ENCODE data around the gene HHAT.

HHAT gene

DNA sequence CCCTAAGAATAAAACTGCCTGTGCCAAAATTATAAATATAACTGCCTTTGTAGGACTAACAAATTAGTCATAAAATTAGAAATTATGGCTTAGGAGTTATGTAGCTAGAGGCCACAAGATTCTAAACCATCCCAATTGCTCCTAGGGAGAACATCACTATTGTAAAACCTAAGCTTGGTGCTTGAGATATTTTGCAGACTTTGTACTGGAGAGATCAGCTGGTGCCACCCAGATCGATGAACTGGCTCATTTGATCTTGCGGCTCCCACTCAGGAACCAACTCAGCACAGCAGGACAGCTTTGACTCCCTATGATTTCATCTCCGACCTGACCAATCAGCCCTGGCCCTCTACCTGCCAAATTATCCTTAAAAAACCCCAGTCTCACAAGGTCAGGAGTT lies 30.6 kb downstream of the HHAT start:
- DNase-seq (ENCODE audit: low spot score): no peak

DNA sequence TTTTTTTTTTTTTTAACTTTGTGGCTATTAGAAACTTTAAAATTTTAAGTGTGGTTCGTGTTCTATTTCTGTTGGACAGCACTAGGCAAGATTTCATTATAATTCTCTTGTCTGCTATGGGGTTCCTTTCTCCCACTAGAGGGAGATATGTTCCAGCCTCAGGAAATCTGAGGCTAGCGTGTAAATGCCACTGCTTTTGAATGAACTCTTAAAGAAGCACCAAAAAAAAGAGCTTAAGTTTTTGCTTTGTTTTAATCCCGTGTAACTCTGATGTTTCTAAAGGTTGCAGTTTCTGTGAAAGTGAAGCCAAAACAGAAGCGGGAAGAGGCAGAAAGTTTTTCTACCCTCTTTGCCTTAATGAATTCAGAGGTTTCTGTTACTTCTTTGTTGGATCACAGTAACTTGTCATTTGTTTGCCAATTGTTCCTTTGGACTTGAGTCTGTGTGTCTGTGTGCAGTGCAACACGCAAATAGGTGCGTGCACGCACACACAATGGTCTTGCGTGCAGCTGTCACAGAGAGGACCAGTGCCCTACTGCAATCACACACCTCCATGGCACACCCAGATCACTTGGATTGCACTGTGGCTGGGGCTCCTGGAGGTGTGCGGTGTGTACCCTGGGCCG lies 32.3 kb downstream of the HHAT start:
- DNase-seq (ENCODE audit: low spot score): no peak

DNA sequence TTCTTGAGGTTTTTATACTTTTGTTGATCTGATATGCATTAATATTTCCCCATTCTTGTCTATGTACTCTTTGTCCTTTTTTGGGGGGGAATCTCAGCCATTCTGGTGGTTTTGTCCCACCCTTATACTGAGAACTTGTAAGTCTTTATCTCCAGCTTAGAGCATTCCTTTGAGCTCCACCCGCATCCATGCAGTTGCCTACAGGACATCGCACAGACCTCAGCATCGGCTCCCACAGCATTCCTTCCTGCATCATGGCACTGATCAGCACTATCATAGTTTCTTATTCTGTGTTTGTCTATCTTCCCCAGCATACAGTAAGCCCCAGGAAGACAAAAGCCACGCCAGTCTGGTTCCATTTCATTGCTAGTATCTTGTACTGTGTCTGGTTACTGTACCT lies 33.0 kb downstream of the HHAT start:
- no peak for DNase-seq (ENCODE audit: low spot score)

DNA sequence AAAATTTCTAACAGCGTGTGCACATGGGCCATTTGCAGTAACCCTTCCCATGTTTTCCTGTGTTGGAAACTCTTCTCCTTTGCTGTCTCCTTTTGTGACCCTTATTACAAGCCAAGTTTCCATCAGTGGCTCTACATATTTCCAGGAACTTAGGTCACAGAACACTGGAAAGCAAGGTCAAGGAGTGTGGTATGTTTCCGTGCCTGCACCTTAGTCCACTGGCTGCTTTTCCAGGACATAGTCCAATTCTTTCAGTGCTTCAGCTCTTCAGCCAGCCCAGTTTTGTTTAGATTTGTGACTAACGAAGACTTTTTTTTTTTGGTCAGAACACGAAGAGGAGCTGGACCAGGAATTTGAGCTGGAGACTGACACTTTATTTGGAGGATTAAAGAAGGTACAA lies 33.8 kb downstream of the HHAT start:
- DNase-seq (ENCODE audit: low spot score): no peak

DNA sequence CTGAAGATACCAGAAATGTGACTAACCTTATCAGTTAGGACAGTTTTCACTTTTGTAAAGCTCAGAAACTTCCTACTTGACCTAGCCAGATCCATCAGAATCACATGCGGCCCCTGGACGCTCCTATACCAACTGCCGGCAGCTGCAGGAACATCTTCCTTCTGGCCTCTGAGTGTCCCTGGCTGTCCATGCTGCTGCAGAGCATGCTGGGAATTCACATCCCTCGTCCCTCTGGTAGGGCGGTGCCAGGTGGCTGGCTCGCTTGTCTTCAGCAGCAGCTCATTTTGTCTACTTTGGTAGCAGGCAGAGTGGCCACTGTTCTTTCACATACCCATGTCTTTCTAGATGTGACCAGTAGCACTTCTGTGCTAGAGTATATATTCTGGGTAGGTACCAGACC lies 34.4 kb downstream of the HHAT start:
- no peak for DNase-seq (ENCODE audit: low spot score)

GRCh38 chr1:210364479-210364878 lies 35.8 kb downstream of the HHAT start:
- no peak for DNase-seq (ENCODE audit: low spot score)

DNA sequence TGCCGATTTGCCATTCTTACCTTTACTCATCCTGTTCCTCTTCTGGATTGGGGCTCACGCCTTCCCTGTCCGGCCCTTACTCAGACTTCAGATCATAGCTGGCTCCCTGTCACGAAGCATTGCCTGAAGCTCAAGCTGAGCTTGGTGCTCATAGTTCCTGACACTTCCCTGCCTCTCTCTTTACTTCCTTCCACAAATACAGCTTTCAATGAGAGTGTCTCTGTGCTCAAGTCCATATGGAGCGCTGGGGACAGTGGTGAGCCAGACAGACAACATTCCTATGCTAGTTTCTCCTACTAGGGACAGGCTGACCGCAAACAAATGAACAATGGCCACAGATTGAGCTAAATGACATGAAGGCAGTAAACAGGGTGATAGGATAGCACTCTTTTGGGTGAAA lies 38.1 kb downstream of the HHAT start:
- DNase-seq (ENCODE audit: low spot score): no peak

DNA sequence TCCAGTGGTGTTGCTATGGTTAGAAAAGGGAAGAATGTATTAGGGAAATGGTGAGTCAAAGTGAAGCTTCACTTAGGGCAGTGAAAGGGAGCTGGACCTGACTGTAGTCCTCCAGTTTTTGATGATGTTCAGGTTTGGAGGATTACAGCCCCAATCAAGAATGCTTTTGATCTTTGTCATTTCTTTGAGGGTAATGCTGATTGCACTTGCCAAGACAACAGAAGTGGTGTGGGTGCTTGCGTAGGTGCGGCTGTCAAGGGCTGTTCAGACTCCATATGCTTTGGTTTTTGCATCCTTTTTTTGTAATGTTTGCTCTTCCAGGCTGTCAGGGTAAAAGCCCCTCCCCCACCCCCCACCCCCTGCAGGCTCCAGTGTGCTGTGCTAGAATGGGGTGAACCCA lies 38.9 kb downstream of the HHAT start:
- DNase-seq (ENCODE audit: low spot score): no peak

DNA sequence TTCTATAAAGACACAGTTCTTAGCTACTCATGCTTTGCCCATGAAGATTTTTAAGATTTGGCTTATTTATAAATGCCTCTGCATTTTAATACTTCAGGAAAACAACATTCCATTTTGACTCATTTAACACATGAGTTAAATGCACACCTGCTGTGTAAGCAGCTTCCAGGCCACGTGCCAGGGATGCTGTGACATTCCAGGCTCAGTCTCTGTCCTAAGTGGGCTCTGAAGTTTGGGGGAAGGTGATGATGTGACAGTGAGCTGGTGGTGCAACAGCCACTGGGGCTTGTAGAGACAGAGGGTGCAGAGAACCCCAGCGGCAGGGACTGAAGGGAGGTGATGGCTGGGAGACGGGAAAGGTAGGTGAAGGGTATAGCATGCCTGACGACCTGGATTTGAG lies 40.7 kb downstream of the HHAT start:
- no peak for DNase-seq (ENCODE audit: low spot score)

DNA sequence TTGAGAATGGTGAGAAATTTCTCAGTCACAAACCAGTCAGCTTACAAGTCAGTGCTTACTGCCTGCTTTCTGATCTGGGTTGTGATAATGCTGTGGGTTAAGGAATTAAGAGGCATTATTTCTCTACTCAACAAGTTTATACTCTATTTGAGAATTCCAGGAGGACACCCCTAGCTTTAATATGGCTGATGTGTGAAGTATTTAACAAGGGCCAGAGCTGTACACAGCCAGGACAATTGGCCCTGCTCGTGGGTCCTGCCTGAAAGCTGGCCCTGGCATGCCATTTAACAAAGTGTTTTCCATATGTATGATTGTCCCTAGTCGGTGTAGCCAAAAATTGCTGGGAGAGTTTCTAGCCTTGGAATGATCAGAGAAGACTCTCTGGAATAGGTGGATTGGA lies 43.2 kb downstream of the HHAT start:
- no peak for DNase-seq (ENCODE audit: low spot score)

DNA sequence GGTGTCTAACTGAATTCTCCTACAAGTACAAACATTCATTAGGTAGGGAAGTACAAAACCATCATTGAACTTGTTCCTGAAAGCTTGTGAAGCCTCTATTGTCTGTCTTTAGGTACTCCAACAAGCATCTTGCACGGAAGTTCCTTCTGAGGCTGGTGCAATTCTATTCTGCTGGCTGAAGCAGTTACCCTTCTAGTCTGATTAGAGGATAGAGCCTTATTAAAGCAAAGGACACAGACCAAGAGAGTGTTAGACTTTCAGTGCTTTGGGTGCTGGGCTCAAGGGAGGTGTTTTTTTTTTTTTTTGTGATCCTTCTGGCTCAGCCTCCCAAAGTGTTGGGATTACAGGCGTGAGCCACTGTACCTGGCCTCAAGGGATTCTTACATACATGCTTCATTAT lies 43.8 kb downstream of the HHAT start:
- no peak for DNase-seq (ENCODE audit: low spot score)

- DNase-seq (ENCODE audit: low spot score): no peak
These were observed 44.4 kb downstream of the HHAT start for GRCh38 chr1:210372931-210373627.

- no peak for DNase-seq (ENCODE audit: low spot score)
These were observed 44.9 kb downstream of the HHAT start for GRCh38 chr1:210373628-210373877.

- peak; percentile 56 for DNase-seq (ENCODE audit: low spot score)
These were observed 45.3 kb downstream of the HHAT start for GRCh38 chr1:210373878-210374599.

DNA sequence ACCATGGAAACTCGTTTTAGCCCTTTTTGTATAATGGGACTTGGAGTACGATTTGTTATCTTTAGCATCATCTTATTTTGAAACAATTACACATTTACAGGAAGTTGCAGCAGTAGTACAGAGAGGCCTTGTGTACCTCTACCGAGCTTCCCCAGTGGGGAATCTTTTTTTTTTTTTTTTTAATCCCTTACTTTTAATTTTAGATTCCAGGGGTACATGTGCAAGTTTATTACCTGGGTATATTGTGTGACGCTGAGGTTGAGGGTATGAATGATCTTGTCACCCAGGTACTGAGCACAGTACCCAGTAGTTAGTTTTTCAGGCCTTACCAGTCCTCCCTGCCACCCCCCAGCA lies 45.9 kb downstream of the HHAT start:
- no peak for DNase-seq (ENCODE audit: low spot score)

GRCh38 chr1:210376836-210377372 lies 48.2 kb downstream of the HHAT start:
- DNase-seq (ENCODE audit: low spot score): no peak

GRCh38 chr1:210377731-210378333 lies 49.1 kb downstream of the HHAT start:
- DNase-seq (ENCODE audit: low spot score): no peak

GRCh38 chr1:210378736-210379135 lies 50.0 kb downstream of the HHAT start:
- no peak for DNase-seq (ENCODE audit: low spot score)

- DNase-seq (ENCODE audit: low spot score): no peak
These were observed 53.2 kb downstream of the HHAT start for GRCh38 chr1:210381934-210382333.

DNA sequence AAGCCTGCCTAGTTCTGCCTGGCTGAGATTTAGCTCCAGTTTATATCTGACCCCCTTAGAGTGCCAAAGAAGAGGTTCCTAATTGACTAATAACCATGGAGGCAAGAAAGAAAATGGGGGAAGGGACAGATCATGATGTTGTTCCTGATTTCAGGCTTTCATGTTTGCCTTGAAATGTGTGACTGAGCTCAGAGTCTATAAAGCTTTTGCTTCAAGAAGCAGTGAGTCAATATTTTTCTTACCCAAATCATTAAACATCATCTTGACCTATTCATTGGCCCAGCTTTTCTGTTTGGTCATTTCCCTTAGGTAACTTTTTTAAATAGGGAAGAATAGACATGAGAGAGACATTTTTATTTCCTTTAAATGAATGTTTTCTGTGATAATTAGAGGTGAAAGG lies 55.9 kb downstream of the HHAT start:
- no peak for DNase-seq (ENCODE audit: low spot score)

DNA sequence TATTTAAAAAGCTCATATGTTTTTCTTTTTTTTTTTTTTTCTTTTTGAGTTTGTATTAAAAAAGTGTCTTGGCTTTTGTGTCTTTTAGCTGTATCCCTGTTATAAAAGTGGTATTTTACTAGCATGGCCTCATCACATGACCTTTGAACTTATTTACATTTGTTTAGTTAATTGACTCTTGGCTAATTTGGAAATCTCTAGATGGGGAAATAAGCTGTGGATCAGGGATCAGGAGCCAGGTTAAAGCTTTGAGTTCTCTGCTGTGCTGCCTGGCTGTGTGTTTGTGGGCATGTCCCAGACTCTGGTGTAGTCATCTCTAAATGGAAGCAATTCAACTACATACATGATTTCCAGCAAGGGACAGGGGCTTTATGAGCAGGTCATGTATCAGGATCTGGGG lies 56.5 kb downstream of the HHAT start:
- DNase-seq (ENCODE audit: low spot score): no peak

GRCh38 chr1:210394281-210394821 lies 65.6 kb downstream of the HHAT start:
- DNase-seq (ENCODE audit: low spot score): no peak

DNA sequence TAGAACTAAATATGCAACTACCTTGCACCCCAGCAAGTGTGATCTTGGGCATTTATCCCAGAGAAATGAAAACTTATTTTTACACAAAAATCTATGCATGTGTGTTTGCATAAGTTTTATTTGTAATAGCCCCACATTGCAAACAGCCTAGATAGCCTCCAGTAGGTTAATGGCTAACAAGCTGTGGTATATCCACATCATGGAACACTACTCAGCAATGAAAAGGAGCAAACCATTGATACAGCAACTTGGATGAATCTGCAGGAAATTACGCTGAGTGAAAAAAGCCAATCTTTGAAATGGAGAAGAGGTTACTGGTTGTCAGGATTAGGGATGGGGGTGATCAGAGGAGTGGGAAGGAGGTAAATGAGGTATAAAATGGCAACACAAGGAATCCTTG lies 67.8 kb downstream of the HHAT start:
- no peak for DNase-seq (ENCODE audit: low spot score)
